Measurements from ENCODE around the gene KLHDC9. TPM values are rescaled to one million over a fixed set of nuclear protein-coding genes. Genes with fewer than 3 reads are reported as not detected.
"Not testable (repeated sequence)": the region's sequence is repeated elsewhere in the genome, so short reads cannot be mapped to it uniquely, and the experiment has no call there.

The KLHDC9 gene
- total and polyA plus RNA-seq, 2 donors (not counting 1 experiment from before 2014, with no cell fraction given) = 1.6 to 2.7 TPM

DNA sequence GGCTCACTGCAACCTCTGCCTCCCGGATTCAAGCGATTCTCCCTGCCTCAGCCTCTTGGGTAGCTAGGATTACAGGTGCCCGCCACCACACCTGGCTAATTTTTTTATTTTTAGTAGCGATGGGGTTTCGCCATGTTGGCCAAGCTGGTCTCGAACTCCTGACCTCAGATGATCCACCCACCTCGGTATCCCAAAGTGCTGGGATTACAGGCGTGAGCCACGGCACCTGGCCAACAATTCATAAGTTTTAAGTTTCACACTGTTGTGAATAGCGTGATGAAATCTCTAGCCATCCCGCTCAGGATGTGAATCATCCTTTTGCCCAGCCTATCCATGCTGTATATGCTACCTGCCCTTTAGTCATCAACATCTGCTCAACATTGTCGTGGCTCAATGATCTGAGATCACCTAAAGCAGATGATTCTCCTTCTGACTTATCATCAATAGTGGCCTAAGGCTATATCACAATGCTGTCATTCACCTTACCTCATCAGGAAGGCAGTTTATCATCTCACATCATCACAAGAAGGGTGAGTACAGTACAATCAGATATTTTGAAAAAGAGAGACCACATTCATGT is 17.1 kb downstream of the KLHDC9 start:
- H3K27me3 Mint-ChIP-seq = no peaks in the 10 kb centered on the region
- 97% methylated on average over 12 of the region's 12 CpGs for WGBS (ENCODE audit: insufficient coverage)
- CTCF ChIA-PET = no interaction called here
- POLR2A ChIA-PET = no interaction called here
- peaks cover 68% of the 10 kb centered on the region for H3K4me1 Mint-ChIP-seq
- Histone ChIP-seq H3K9ac (ENCODE audit: low read length) (no peak overlapping the region), H3K9me3 (ENCODE audit: control extremely low read depth in 1 of 3, control insufficient read depth in 2 of 3, insufficient read depth in 1 of 3, low read length in 2 of 3) (no peaks in the 10 kb centered on the region), H3K27me3 (replicated peaks in 1 of 4; ENCODE audit: control extremely low read depth in 1 of 4, control insufficient read depth in 3 of 4, insufficient read depth in 4 of 4, low read length in 3 of 4) (no peaks in the 10 kb centered on the region), H3K27ac (ENCODE audit: low read length in 2 of 2) (no peak overlapping the region), H3K36me3 (replicated peaks in 1 of 2; ENCODE audit: control extremely low read depth in 1 of 2, control insufficient read depth in 1 of 2, extremely low read depth in 1 of 2, insufficient read depth in 2 of 2, low read length in 1 of 2) (peaks cover 9 to 11% of the 10 kb centered on the region in 2 experiments), H3K79me2 (ENCODE audit: control insufficient read depth, insufficient read depth, low read length) (peaks cover 98% of the 10 kb centered on the region), H3K4me1 (ENCODE audit: control insufficient read depth in 2 of 2, insufficient read depth in 2 of 2, low read length in 2 of 2) (peaks cover 35 to 42% of the 10 kb centered on the region in 2 donors), H4K20me1 (ENCODE audit: control insufficient read depth, insufficient read depth, low read length, poor library complexity, severe bottlenecking) (peaks cover 27% of the 10 kb centered on the region), H3K4me2 (replicated peaks; ENCODE audit: low read depth, low read length, poor library complexity, severe bottlenecking) (no peak overlapping the region), H2AFZ (ENCODE audit: insufficient read depth, low read depth, low read length, poor library complexity, severe bottlenecking) (no peak overlapping the region), H3K4me3 (ENCODE audit: control extremely low read depth in 1 of 5, extremely low read depth in 1 of 5, insufficient read depth in 1 of 5, low read depth in 2 of 5, low read length in 4 of 5) (no peak overlapping the region)
- no peaks in the 10 kb centered on the region for H3K9me3 Mint-ChIP-seq (ENCODE audit: insufficient read depth)
- no peak for ATAC-seq (ENCODE audit: low read depth)
- intact Hi-C loops (cut with micrococcal nuclease) = no loop called here
- peak overlapping the region; percentile 34 for H3K27ac Mint-ChIP-seq
- H3K4me3 Mint-ChIP-seq = no peak overlapping the region
- TF ChIP-seq EZH2 (IDR thresholded peaks at IDR 0.05; ENCODE audit: borderline replicate concordance, insufficient read depth, low read depth, low read length, poor library complexity, severe bottlenecking) = no peak
- TF ChIP-seq, protein P1, sequence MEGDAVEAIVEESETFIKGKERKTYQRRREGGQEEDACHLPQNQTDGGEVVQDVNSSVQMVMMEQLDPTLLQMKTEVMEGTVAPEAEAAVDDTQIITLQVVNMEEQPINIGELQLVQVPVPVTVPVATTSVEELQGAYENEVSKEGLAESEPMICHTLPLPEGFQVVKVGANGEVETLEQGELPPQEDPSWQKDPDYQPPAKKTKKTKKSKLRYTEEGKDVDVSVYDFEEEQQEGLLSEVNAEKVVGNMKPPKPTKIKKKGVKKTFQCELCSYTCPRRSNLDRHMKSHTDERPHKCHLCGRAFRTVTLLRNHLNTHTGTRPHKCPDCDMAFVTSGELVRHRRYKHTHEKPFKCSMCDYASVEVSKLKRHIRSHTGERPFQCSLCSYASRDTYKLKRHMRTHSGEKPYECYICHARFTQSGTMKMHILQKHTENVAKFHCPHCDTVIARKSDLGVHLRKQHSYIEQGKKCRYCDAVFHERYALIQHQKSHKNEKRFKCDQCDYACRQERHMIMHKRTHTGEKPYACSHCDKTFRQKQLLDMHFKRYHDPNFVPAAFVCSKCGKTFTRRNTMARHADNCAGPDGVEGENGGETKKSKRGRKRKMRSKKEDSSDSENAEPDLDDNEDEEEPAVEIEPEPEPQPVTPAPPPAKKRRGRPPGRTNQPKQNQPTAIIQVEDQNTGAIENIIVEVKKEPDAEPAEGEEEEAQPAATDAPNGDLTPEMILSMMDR (IDR thresholded peaks at IDR 0.05) = no peak
- DNase-seq = no peak

DNA sequence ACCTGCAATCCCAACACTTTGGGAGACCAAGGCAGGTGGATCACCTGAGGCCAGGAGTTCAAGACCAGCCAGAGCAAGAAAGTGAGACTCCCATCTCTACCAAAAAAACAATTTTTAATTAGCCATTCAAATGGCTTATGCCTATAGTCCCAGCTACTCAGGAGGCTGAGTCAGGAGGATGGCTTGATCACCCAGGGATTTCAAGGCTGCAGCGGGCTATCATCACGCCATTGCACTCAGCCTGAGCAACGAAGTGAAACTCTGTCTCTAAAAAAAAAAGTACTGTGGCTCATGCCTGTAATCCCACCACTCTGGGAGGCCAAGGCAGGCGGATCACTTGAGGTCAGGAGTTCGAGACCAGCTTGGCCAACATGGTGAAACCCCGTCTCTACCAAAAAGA is 17.8 kb downstream of the KLHDC9 start:
- H3K27me3 Mint-ChIP-seq; ATAC-seq (ENCODE audit: low read depth); DNase-seq; H3K27ac Mint-ChIP-seq; intact Hi-C loops (cut with micrococcal nuclease); H3K9me3 ChIP-seq (ENCODE audit: control extremely low read depth in 1 of 3, control insufficient read depth in 2 of 3, insufficient read depth in 1 of 3, low read length in 2 of 3); H3K9me3 Mint-ChIP-seq (ENCODE audit: insufficient read depth); H3K4me3 ChIP-seq (ENCODE audit: control extremely low read depth in 1 of 5, extremely low read depth in 1 of 5, insufficient read depth in 1 of 5, low read depth in 2 of 5, low read length in 4 of 5); H3K27me3 ChIP-seq (replicated peaks in 1 of 4; ENCODE audit: control extremely low read depth in 1 of 4, control insufficient read depth in 3 of 4, insufficient read depth in 4 of 4, low read length in 3 of 4); H3K27ac ChIP-seq (ENCODE audit: low read length in 2 of 2); H2AFZ ChIP-seq (ENCODE audit: insufficient read depth, low read depth, low read length, poor library complexity, severe bottlenecking); H3K9ac ChIP-seq (ENCODE audit: low read length); H3K4me2 ChIP-seq (replicated peaks; ENCODE audit: low read depth, low read length, poor library complexity, severe bottlenecking): not testable (repeated sequence)
- WGBS (ENCODE audit: insufficient coverage) = 91% methylated on average over 6 of the region's 6 CpGs
- Histone ChIP-seq H3K79me2 (ENCODE audit: control insufficient read depth, insufficient read depth, low read length) (peaks cover 99% of the 10 kb centered on the region), H3K4me1 (ENCODE audit: control insufficient read depth in 2 of 2, insufficient read depth in 2 of 2, low read length in 2 of 2) (peaks cover 36 to 42% of the 10 kb centered on the region in 2 donors), H4K20me1 (ENCODE audit: control insufficient read depth, insufficient read depth, low read length, poor library complexity, severe bottlenecking) (peaks cover 26% of the 10 kb centered on the region), H3K36me3 (replicated peaks in 1 of 2; ENCODE audit: control extremely low read depth in 1 of 2, control insufficient read depth in 1 of 2, extremely low read depth in 1 of 2, insufficient read depth in 2 of 2, low read length in 1 of 2) (peaks cover 11 to 12% of the 10 kb centered on the region in 2 experiments)
- Mint-ChIP-seq H3K4me3 (peak overlapping the region; percentile 19), H3K4me1 (peaks cover 70% of the 10 kb centered on the region)
- POLR2A ChIA-PET = interaction anchor here (1.3 kb wide), 1 partner anchor 17 kb away, joined by 3 read pairs; the partner anchor contains the start of gene KLHDC9
- CTCF ChIA-PET = interaction anchor here (0.5 to 2.6 kb wide), 2 partner anchors 19 to 25 kb away, joined by 3 to 13 read pairs; partner anchors contain the start of gene KLHDC9
